T-helper 2 cell treated with Interferon-gamma antibody and Interleukin-4, amounts not matched to agents 5 μg/mL and 100 μg/mL, for 36 hours (primary cell): ENCODE measurements around the gene ANKS1B.

ENCODE experiments used
- DNase-seq: peaks from one replicate; pipeline ENCODE4 v3.0.0; 2021; ENCODE audit warnings: low spot score
- H3K27ac Mint-ChIP-seq: one replicate; pipeline ENCODE4 v1.8.0; 2021; ENCODE audit warnings: mild to moderate bottlenecking, mixed read lengths
- H3K27me3 Mint-ChIP-seq: one replicate; pipeline ENCODE4 v1.8.0; 2021; ENCODE audit warnings: low read depth, mixed read lengths
- H3K36me3 Mint-ChIP-seq: one replicate; pipeline ENCODE4 v1.8.0; 2021; ENCODE audit warnings: low read depth, mixed read lengths
- H3K4me1 Mint-ChIP-seq: one replicate; pipeline ENCODE4 v1.8.0; 2021; ENCODE audit warnings: low read depth, mixed read lengths
- H3K4me3 Mint-ChIP-seq: one replicate; pipeline ENCODE4 v1.8.0; 2022; ENCODE audit warnings: mild to moderate bottlenecking, moderate library complexity, mixed read lengths
- H3K9me3 Mint-ChIP-seq: one replicate; pipeline ENCODE4 v1.8.0; 2021; ENCODE audit warnings: mixed read lengths

The ANKS1B gene

DNA sequence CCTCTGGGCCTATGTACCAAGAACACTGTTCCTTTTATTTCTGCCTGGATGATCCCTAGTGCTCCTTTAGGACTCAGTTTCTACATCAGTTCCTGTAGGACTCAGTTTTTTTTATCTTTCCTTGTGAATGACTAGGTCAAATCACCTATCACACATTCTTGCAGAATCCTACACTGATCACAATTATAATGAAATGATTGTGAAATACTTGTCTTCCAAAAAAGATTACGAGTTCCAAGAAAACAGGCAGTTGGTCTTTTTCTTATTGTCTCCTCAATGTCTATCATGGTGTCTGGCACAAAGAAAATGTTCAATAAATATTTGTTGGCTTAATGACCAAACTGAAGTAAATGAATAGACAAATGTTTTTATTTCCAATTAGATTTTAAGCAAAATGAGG is 432.7 kb downstream of the ANKS1B start:
- no peak for DNase-seq
- H3K27me3 Mint-ChIP-seq: no peaks in the 10 kb centered on the region
- H3K4me1 Mint-ChIP-seq: no peaks in the 10 kb centered on the region
- H3K27ac Mint-ChIP-seq: no peak overlapping the region
- no peaks in the 10 kb centered on the region for H3K36me3 Mint-ChIP-seq
- H3K9me3 Mint-ChIP-seq: peaks cover 14% of the 10 kb centered on the region
- no peak overlapping the region for H3K4me3 Mint-ChIP-seq

GRCh38 chr12:99549651-99550050 is 435.1 kb downstream of the ANKS1B start:
- Mint-ChIP-seq H3K36me3 (no peaks in the 10 kb centered on the region), H3K4me1 (no peaks in the 10 kb centered on the region), H3K9me3 (peaks cover 9% of the 10 kb centered on the region), H3K4me3 (no peak overlapping the region), H3K27me3 (no peaks in the 10 kb centered on the region), H3K27ac (no peak overlapping the region)
- DNase-seq: no peak

DNA sequence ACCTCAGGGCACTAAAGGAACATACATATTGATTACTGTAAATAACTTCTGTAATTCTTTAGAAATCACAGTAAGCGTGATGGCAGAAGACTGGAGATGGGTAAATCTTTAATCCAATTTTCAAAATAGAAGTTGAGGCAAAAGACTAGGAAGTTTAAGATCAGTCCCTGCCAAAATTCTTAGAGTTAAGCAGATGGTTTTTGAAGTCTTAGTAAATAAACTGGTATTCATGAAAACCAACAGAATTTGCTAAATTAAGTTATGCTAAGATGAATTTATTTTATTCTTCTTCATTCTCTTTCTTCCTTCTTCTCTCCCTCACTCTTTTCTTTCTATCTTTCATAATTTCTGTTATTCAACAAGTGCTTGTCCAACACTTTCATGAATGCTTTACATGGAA is 435.5 kb downstream of the ANKS1B start:
- DNase-seq: no peak
- Mint-ChIP-seq H3K27me3 (no peaks in the 10 kb centered on the region), H3K27ac (no peak overlapping the region), H3K4me3 (no peak overlapping the region), H3K36me3 (no peaks in the 10 kb centered on the region), H3K4me1 (no peaks in the 10 kb centered on the region), H3K9me3 (peaks cover 9% of the 10 kb centered on the region)

DNA sequence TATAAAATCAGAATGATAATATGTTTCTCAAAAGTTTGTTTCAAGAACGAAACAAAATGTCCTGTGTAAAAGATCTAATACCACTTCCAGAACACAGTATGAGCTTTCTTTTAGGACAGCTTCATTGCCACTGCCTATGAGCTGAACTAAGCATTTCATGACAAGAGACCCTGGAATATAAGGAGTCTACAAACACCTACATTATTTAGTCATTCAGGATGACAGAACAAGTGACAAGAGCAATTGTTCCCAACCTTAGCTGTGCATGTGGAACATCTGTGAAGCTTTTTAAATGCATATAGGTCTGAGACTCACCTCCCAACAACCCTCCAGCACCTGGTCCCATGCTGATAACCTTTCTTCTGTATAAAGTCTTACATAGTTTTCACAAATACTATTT is 440.3 kb downstream of the ANKS1B start:
- H3K4me1 Mint-ChIP-seq: no peaks in the 10 kb centered on the region
- H3K27ac Mint-ChIP-seq: no peak overlapping the region
- no peak for DNase-seq
- peaks cover 6% of the 10 kb centered on the region for H3K9me3 Mint-ChIP-seq
- no peak overlapping the region for H3K4me3 Mint-ChIP-seq
- H3K36me3 Mint-ChIP-seq: no peaks in the 10 kb centered on the region
- H3K27me3 Mint-ChIP-seq: no peaks in the 10 kb centered on the region

GRCh38 chr12:99529966-99530365 is 454.8 kb downstream of the ANKS1B start:
- DNase-seq: no peak
- Mint-ChIP-seq H3K4me3 (no peak overlapping the region), H3K9me3 (no peaks in the 10 kb centered on the region), H3K27me3 (no peaks in the 10 kb centered on the region), H3K4me1 (no peaks in the 10 kb centered on the region), H3K27ac (no peak overlapping the region), H3K36me3 (no peaks in the 10 kb centered on the region)

- Mint-ChIP-seq H3K9me3 (peaks cover 6% of the 10 kb centered on the region), H3K4me1 (no peaks in the 10 kb centered on the region), H3K4me3 (no peak overlapping the region), H3K27ac (no peak overlapping the region), H3K36me3 (no peaks in the 10 kb centered on the region), H3K27me3 (no peaks in the 10 kb centered on the region)
- no peak for DNase-seq
These were observed 456.3 kb downstream of the ANKS1B start for GRCh38 chr12:99528478-99528877.

GRCh38 chr12:99523853-99524252 is 460.9 kb downstream of the ANKS1B start:
- Mint-ChIP-seq H3K27ac (no peak overlapping the region), H3K27me3 (no peaks in the 10 kb centered on the region), H3K9me3 (peaks cover 16% of the 10 kb centered on the region), H3K4me3 (no peak overlapping the region), H3K36me3 (no peaks in the 10 kb centered on the region), H3K4me1 (no peaks in the 10 kb centered on the region)
- no peak for DNase-seq

DNA sequence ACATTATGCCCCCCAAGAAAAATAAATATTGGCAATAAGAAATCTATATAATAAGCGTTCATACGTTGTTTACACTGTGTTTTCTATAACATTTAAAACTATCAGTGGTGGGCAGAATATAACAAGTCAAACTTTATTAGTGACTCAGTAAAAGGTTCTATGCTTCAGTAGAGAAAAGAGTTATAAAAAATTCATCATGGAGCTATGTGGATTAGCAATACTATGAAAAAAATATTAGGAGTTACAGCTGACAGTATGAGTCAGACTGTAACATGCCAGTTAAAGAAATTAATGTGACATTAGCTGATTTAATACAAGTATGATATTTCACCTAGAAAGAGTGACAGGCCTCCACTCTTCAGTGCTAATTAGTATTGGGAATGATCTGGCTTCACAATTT is 462.3 kb downstream of the ANKS1B start:
- Mint-ChIP-seq H3K36me3 (no peaks in the 10 kb centered on the region), H3K9me3 (peaks cover 16% of the 10 kb centered on the region), H3K4me3 (no peak overlapping the region), H3K4me1 (no peaks in the 10 kb centered on the region), H3K27ac (no peak overlapping the region), H3K27me3 (no peaks in the 10 kb centered on the region)
- DNase-seq: no peak

DNA sequence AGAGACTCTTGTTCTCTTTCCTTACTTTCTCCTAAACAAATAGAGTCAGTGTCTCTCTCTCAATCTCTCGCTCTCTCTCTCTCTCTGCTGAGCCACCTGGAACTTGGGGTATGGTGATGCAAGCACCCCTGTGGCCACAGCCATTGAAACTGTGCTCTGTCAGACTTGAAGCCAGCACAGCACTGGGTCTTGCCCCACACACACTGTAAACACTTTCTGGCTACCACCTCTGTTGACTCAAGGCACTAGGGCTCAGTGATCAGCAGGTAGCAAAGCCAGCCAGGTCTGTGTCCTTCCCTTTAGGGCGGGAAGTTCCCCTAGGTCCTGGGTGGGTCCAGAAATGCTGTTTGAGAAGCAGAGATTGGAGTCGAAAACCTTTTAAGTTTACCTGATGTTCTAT is 463.1 kb downstream of the ANKS1B start:
- Mint-ChIP-seq H3K9me3 (peaks cover 16% of the 10 kb centered on the region), H3K4me1 (no peaks in the 10 kb centered on the region)

DNA sequence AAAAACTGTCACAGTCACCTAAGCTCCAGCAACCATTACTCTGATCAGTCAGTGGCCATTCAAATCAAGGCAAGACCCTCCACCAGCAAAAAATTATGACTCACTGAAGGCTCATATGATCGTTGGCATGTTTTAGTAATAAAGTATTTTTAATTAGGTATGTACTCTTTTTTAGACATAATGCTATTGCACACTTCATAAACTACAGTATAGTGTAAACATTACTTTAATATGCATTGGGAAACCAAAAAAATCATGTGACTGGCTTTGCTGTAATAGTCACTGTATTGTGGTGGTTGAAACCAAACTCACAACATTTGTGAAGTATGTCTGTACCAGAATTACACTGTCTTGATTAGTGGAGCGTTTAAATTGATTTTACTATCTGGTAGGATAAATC is 471.7 kb downstream of the ANKS1B start:
- H3K27ac Mint-ChIP-seq: no peak overlapping the region
- H3K4me3 Mint-ChIP-seq: no peak overlapping the region
- H3K27me3 Mint-ChIP-seq: no peaks in the 10 kb centered on the region
- H3K36me3 Mint-ChIP-seq: no peaks in the 10 kb centered on the region
- no peak for DNase-seq
- no peaks in the 10 kb centered on the region for H3K4me1 Mint-ChIP-seq
- H3K9me3 Mint-ChIP-seq: peaks cover 17% of the 10 kb centered on the region

More for the DNA sequence above, 463.1 kb downstream of the ANKS1B start:
- H3K27me3 Mint-ChIP-seq: no peaks in the 10 kb centered on the region
- H3K27ac Mint-ChIP-seq: no peak overlapping the region
- H3K4me3 Mint-ChIP-seq: no peak overlapping the region
- DNase-seq: no peak
- H3K36me3 Mint-ChIP-seq: no peaks in the 10 kb centered on the region

GRCh38 chr12:99505805-99506204 is 478.9 kb downstream of the ANKS1B start:
- H3K4me3 Mint-ChIP-seq: no peak overlapping the region
- DNase-seq: no peak
- H3K27ac Mint-ChIP-seq: no peak overlapping the region
- no peaks in the 10 kb centered on the region for H3K36me3 Mint-ChIP-seq
- H3K27me3 Mint-ChIP-seq: no peaks in the 10 kb centered on the region
- H3K4me1 Mint-ChIP-seq: no peaks in the 10 kb centered on the region
- peaks cover 23% of the 10 kb centered on the region for H3K9me3 Mint-ChIP-seq

- DNase-seq: no peak
- Mint-ChIP-seq H3K36me3 (no peaks in the 10 kb centered on the region), H3K4me1 (no peaks in the 10 kb centered on the region), H3K9me3 (peaks cover 10% of the 10 kb centered on the region), H3K27ac (no peak overlapping the region), H3K4me3 (no peak overlapping the region), H3K27me3 (no peaks in the 10 kb centered on the region)
These were observed 486.0 kb downstream of the ANKS1B start for GRCh38 chr12:99498756-99499155.

GRCh38 chr12:99495799-99496198 is 488.9 kb downstream of the ANKS1B start:
- Mint-ChIP-seq H3K27me3 (no peaks in the 10 kb centered on the region), H3K4me3 (no peak overlapping the region)

GRCh38 chr12:99493197-99493596 is 491.5 kb downstream of the ANKS1B start:
- Mint-ChIP-seq H3K36me3 (no peaks in the 10 kb centered on the region), H3K27me3 (no peaks in the 10 kb centered on the region), H3K27ac (no peak overlapping the region)

More at GRCh38 chr12:99495799-99496198, 488.9 kb downstream of the ANKS1B start:
- Mint-ChIP-seq H3K36me3 (no peaks in the 10 kb centered on the region), H3K4me1 (no peaks in the 10 kb centered on the region), H3K9me3 (no peaks in the 10 kb centered on the region), H3K27ac (no peak overlapping the region)
- DNase-seq: no peak

DNA sequence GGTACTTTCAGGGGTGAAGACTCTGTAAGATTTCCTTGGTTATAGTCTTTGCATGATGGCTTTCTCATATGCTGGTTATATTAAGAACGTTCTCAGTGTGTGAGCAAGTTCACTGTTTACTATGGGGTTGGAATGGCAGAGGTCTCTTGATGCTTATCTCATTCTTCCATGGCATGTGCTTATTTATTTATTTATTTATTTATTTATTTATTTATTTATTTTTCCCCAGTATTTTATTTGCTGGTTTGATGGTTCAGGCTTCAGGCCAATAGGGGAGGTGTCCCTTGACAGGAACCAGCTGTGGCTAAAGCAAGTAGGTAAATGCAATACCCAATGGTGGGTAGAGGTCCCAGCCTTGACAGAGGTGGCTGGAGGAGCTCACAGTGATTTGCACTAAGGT is 498.5 kb downstream of the ANKS1B start:
- H3K4me3 Mint-ChIP-seq: no peak overlapping the region
- no peak for DNase-seq
- H3K27me3 Mint-ChIP-seq: no peaks in the 10 kb centered on the region
- peaks cover 22% of the 10 kb centered on the region for H3K9me3 Mint-ChIP-seq
- H3K4me1 Mint-ChIP-seq: no peaks in the 10 kb centered on the region
- no peak overlapping the region for H3K27ac Mint-ChIP-seq
- no peaks in the 10 kb centered on the region for H3K36me3 Mint-ChIP-seq

More at GRCh38 chr12:99493197-99493596, 491.5 kb downstream of the ANKS1B start:
- Mint-ChIP-seq H3K9me3 (no peaks in the 10 kb centered on the region), H3K4me1 (no peaks in the 10 kb centered on the region), H3K4me3 (no peak overlapping the region)
- DNase-seq: no peak
